ENCODE measurements around the gene MAP2K7. TPM values are rescaled to one million over a fixed set of nuclear protein-coding genes. Genes with fewer than 3 reads are reported as not detected.
A peak's percentile ranks its signal among the peaks of the same experiment; 100 is the strongest.

The MAP2K7 gene
- total RNA-seq, 4 donors from 2014 or later = 23.1 to 47.8 (median 30.9) TPM

- 41 to 64% methylated on average over 12 of the region's 12 CpGs for WGBS, 2 donors
- intact Hi-C loops (cut with DNase I; ENCODE audit: low total_unique reads) = no loop called here
- H3K4me3 ChIP-seq (ENCODE audit: low read depth, poor library complexity, severe bottlenecking) = no peak overlapping the region
- no peak for DNase-seq (ENCODE audit: low spot score in 2 of 2)
- TF ChIP-seq POLR2A (IDR thresholded peaks at IDR 0.05) = no peak
- no peak for TF ChIP-seq CTCF (IDR thresholded peaks at IDR 0.05)
Measured at GRCh38 chr19:7924241-7924640, 20.6 kb downstream of the MAP2K7 start.

- intact Hi-C loops (cut with DNase I; ENCODE audit: low total_unique reads) = loop anchor here (5.0 kb wide), 1 partner anchor 72 kb away; no protein-coding TSS in a partner anchor
- no peak for DNase-seq (ENCODE audit: low spot score in 2 of 2)
- WGBS, 2 donors = 23 to 28% methylated on average over 33 to 34 of the region's 34 CpGs
- H3K4me3 ChIP-seq (ENCODE audit: low read depth, poor library complexity, severe bottlenecking) = no peak overlapping the region
- TF ChIP-seq CTCF (IDR thresholded peaks at IDR 0.05) (no peak), POLR2A (IDR thresholded peaks at IDR 0.05) (no peak)
Measured at GRCh38 chr19:7924651-7925170, 21.0 kb downstream of the MAP2K7 start.

GRCh38 chr19:7925171-7925851 is 21.6 kb downstream of the MAP2K7 start:
- peak in 1 of 2 donors; percentile 94 for DNase-seq (ENCODE audit: low spot score in 2 of 2)
- peak overlapping the region; percentile 11 for H3K4me3 ChIP-seq (ENCODE audit: low read depth, poor library complexity, severe bottlenecking)
- TF ChIP-seq CTCF (IDR thresholded peaks at IDR 0.05) (no peak), POLR2A (IDR thresholded peaks at IDR 0.05) (no peak)
- WGBS, 2 donors = 0 to 1% methylated on average over 14 to 30 of the region's 98 CpGs
- intact Hi-C loops (cut with DNase I; ENCODE audit: low total_unique reads) = loop anchor here (5.0 kb wide), 1 partner anchor 73 kb away; no protein-coding TSS in a partner anchor

GRCh38 chr19:7926021-7926726 is 22.5 kb downstream of the MAP2K7 start, which contains the start of gene CTXN1:
CTXN1 (minus strand) TSS chr19:7926135; CDS start chr19:7925538, 597 bp downstream.
- 15 to 24% methylated on average over 19 to 31 of the region's 65 CpGs for WGBS, 2 donors
- DNase-seq (ENCODE audit: low spot score in 2 of 2) = no peak
- peak within 1 kb of the TSS; percentile 11 for H3K4me3 ChIP-seq (ENCODE audit: low read depth, poor library complexity, severe bottlenecking)
- intact Hi-C loops (cut with DNase I; ENCODE audit: low total_unique reads) = loop anchor here (5.0 kb wide), 1 partner anchor 74 kb away; no protein-coding TSS in a partner anchor
- TF ChIP-seq POLR2A (IDR thresholded peaks at IDR 0.05) (no peak), CTCF (IDR thresholded peaks at IDR 0.05) (no peak)

- DNase-seq (ENCODE audit: low spot score in 2 of 2) = no peak
- 69 to 79% methylated on average over 22 to 32 of the region's 32 CpGs for WGBS, 2 donors
- intact Hi-C loops (cut with DNase I; ENCODE audit: low total_unique reads) = loop anchor here (1.0 to 5.0 kb wide), 2 partner anchors 15 to 75 kb away; no protein-coding TSS in a partner anchor
- no peak for TF ChIP-seq POLR2A (IDR thresholded peaks at IDR 0.05)
- TF ChIP-seq CTCF (IDR thresholded peaks at IDR 0.05) = no peak
- H3K4me3 ChIP-seq (ENCODE audit: low read depth, poor library complexity, severe bottlenecking) = no peak overlapping the region
Measured at GRCh38 chr19:7926727-7927604, 23.3 kb downstream of the MAP2K7 start.

All from lower leg skin (tissue), 4 donors.